HUDEP-2 (cell line): ENCODE data around the gene PRKCH.

Source experiments
- DNase-seq, 76 experiments: peaks; one replicate each; lab custom pipeline; 2025; ENCODE audit not compliant: unreplicated experiment in 76 of 76; lab: John Stamatoyannopoulos, UW

PRKCH gene

GRCh38 chr14:61558271-61558670 is 236.9 kb downstream of the PRKCH start:
- no peak for DNase-seq

- no peak for DNase-seq
These were observed 238.3 kb downstream of the PRKCH start for GRCh38 chr14:61559641-61560201.

- DNase-seq, result no peak
These were observed 238.9 kb downstream of the PRKCH start for GRCh38 chr14:61560323-61560722.

- no peak for DNase-seq
These were observed 239.7 kb downstream of the PRKCH start for GRCh38 chr14:61561104-61561503.

- no peak for DNase-seq
These were observed 240.4 kb downstream of the PRKCH start for GRCh38 chr14:61561657-61562276.

GRCh38 chr14:61562321-61563161 is 241.2 kb downstream of the PRKCH start:
- peak in 1 of 76 experiments; percentile 1 for DNase-seq

GRCh38 chr14:61563162-61563511 is 241.8 kb downstream of the PRKCH start:
- DNase-seq, result no peak

- no peak for DNase-seq
These were observed 242.7 kb downstream of the PRKCH start for GRCh38 chr14:61563880-61564617.

GRCh38 chr14:61564618-61565091 is 243.3 kb downstream of the PRKCH start:
- no peak for DNase-seq

- DNase-seq, result no peak
These were observed 243.8 kb downstream of the PRKCH start for GRCh38 chr14:61565181-61565580.

GRCh38 chr14:61565836-61566536 is 244.6 kb downstream of the PRKCH start:
- no peak for DNase-seq

- DNase-seq, result no peak
These were observed 245.3 kb downstream of the PRKCH start for GRCh38 chr14:61566537-61567225.

- DNase-seq, result no peak
These were observed 246.6 kb downstream of the PRKCH start for GRCh38 chr14:61567838-61568571.

GRCh38 chr14:61568572-61569011 is 247.2 kb downstream of the PRKCH start:
- no peak for DNase-seq

GRCh38 chr14:61569308-61569707 is 247.9 kb downstream of the PRKCH start:
- no peak for DNase-seq

- DNase-seq, result no peak
These were observed 248.6 kb downstream of the PRKCH start for GRCh38 chr14:61569812-61570548.

GRCh38 chr14:61570549-61571290 is 249.3 kb downstream of the PRKCH start:
- DNase-seq, result no peak

GRCh38 chr14:61571917-61572316 is 250.5 kb downstream of the PRKCH start:
- DNase-seq, result no peak
